Inflammatory macrophage (primary cell): ENCODE results near the gene ORM1.
A peak's percentile ranks its signal among the peaks of the same experiment; 100 is the strongest.
"Not testable (repeated sequence)": the region's sequence is repeated elsewhere in the genome, so short reads cannot be mapped to it uniquely, and the experiment has no call there.

Experiments
- DNase-seq, 2 donors: peaks; one replicate each; pipeline ENCODE4 v3.0.0-alpha.2; 2020 to 2022
- total RNA-seq, 18 experiments: gene quantifications; one replicate each; lab custom pipeline; 2026; ENCODE audit warnings: mixed read lengths in 6 of 18, inconsistent platforms in 2 of 18; lab: John Stamatoyannopoulos, UW

The ORM1 gene
- total RNA-seq: 0 to 0.54 (median 0) reads per million in 18 experiments

DNA sequence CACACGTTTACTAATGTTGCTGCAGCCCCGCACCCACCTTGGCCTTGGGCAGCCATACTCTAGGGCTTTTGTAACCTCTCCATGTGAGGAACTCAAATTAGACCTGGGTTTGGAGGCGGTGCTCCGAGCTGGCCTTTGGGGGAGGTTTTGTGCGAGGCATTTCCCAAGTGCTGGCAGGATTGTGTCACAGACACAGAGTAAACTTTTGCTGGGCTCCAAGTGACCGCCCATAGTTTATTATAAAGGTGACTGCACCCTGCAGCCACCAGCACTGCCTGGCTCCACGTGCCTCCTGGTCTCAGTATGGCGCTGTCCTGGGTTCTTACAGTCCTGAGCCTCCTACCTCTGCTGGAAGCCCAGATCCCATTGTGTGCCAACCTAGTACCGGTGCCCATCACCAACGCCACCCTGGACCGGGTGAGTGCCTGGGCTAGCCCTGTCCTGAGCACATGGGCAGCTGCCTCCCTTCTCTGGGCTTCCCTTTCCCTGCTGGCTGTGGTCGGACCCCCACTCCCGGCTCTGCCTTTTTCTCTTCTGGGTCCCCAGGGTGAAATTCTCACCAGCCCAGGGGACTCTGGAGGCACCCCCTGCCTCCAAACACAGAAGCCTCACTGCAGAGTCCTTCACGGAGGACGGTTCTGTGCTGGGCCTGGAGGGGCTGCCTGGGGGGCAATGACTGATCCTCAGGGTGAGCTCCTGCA is at the start of gene ORM1:
Gene ORM1, plus strand, starts transcription at position 268 of the 701 bp plus-strand sequence. Its CDS starts 36 bp downstream, at position 304.
- not testable (repeated sequence) for DNase-seq

GRCh38 chr9:114273461-114273881 is 49.4 kb upstream of the ORM1 start:
- no peak for DNase-seq

GRCh38 chr9:114274217-114274616 is 48.7 kb upstream of the ORM1 start:
- no peak for DNase-seq

DNA sequence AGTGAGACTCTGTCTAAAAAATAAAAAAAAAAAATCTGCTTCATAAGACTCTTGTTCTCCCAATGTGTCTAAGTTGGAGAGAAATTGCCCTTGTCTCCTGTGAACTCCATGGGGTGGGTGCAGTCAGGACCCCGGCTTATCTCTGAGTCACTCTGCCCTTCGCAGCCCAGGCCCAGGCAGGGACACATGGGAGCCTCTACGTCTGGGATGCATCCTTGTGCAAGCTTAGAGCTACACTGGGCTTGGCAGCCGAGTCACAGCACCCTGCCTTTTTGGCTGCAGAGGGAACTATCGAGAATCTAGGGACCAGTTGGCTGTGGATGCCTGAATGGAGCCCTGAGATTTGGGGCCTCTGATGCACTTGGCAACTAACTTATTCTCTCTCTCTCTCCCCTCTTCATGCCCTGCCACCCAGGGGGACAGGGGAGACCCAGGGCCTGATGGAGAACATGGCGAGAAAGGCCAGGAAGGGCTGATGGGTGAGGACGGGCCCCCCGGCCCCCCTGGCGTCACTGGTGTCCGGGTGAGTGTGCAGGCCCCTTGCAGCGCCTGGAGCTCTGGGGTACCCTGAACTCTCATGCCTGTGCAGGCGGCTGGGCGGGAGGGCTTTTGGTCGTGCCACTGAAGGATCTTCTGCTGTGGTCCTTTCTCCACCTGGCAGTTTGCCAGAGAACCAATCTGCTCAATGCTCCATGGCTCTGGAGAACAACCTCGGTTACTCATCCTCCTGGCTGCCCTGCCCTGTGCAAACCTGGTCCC is 47.5 kb upstream of the ORM1 start:
- DNase-seq: no peak

- no peak for DNase-seq
Measured at GRCh38 chr9:114276908-114277821, 45.7 kb upstream of the ORM1 start.

- no peak for DNase-seq
Measured at GRCh38 chr9:114278356-114278755, 44.5 kb upstream of the ORM1 start.

DNA sequence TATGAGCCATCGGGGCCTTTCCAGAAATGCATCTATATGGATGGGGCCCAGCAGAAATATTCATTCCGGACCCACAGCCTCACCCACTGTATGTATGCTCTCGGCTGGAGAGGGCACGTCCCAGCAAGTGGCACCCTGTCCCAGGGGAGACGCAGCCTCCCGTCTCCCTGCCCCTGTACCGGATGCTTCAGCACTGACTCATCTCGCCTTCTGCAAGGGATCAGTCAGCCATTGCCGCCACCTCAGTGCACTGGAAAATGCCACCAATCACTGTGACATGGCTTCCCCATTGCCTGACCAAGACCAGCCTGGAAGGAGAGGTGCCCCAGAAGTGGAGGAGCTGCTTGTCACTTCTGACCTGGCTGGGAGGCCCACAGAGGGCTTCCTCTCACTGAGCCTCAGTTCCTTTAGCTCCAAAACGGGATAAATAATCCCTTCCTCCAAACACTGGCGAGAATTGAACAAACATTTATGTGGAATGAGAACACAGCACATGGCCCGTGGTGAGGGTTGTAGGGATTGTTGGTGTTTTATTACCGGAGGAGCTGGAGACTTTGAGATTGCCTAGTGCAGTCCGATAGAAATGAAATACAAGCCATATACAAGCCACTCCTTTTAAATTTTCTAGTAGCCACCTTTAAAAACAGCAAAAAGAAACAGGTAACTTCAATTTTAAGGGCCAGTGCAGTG is 43.9 kb upstream of the ORM1 start:
- no peak for DNase-seq

DNA sequence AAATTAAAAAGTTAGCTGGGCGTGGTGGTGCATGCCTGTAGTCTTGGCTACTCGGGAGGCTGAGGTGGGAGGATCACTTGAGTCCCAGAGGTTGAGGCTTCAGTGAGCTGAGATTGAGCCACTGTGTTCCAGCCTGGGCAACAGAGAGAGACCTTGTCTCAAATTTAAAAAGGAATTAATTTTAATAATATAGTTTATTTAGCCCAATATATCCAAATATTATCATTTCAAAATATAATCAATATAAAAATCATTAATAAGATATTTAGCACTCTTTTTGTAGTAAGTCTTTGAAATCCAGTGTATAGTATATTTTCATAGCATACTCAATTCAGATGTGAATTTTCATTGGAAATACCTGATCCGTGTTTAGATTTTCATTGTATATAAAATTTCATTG is 43.2 kb upstream of the ORM1 start:
- DNase-seq: no peak

GRCh38 chr9:114280636-114281472 is 42.0 kb upstream of the ORM1 start:
- no peak for DNase-seq

- no peak for DNase-seq
Measured at GRCh38 chr9:114281473-114282103, 41.3 kb upstream of the ORM1 start.

GRCh38 chr9:114282104-114282485 is 40.8 kb upstream of the ORM1 start:
- no peak for DNase-seq

- no peak for DNase-seq
Measured at GRCh38 chr9:114282507-114282906, 40.4 kb upstream of the ORM1 start.

GRCh38 chr9:114282926-114283325 is 40.0 kb upstream of the ORM1 start:
- peak; percentile 3 to 17 for DNase-seq

DNA sequence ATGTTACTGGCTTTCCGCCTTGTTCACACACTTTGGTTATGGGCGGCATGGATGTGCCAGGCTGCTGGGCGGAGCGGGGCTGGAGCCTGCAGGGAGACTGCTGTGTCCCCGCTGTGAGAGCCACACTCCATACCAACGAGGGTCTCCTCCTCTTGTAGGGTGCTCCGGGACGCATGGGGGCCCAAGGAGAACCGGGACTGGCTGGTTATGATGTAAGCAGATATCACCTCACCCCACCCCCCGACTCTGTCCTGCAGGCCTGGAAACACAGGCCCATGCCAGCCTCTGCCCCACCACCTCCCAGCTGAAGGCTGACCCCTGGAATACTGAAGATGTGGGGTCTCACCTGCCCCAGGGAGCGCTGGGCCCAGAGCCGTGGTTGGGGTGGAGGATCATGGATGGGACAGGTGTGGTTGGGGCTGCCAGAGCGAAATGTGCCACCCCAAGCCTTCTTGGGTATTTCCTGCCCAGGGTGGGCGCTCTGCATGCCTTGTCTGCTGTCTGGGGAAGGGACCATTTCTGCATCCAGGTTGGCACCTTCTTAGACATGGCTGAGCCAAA is 39.3 kb upstream of the ORM1 start:
- no peak for DNase-seq

- no peak for DNase-seq
Measured at GRCh38 chr9:114284316-114285060, 38.4 kb upstream of the ORM1 start.

DNA sequence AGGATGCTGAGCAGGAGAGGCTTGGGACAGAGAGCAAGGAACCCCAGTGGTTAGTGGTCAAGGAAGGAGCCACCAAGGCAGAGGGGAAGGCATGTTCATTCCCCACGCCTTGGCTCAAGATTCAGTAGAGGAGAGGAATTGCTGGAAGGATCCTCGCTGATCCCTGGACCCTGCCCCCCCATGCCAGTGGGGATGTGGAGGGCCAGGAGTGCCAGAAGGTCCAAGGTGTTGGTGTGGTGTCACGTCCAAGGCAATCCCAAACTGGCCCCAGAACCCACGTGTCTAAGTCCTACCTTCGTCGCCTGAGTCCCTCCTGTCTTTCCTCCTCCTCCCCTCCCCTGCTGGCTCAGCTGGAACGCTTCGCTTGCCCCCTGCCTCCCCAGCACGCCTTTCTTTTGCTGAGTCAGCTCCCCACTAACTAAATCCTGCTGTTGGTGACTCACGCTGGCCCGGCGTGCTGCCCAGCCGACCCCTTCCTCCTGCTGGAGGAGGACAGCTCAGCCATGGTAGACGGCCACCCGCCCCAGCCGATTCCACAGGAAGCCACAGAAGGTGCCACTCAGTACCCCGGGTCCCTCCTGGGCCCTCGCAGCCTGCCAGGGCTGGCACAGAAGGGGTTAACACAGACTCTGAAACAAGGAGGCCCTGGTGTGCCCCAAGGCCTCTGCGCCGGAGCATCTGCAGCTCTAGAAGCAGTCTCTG is 37.6 kb upstream of the ORM1 start:
- no peak for DNase-seq

DNA sequence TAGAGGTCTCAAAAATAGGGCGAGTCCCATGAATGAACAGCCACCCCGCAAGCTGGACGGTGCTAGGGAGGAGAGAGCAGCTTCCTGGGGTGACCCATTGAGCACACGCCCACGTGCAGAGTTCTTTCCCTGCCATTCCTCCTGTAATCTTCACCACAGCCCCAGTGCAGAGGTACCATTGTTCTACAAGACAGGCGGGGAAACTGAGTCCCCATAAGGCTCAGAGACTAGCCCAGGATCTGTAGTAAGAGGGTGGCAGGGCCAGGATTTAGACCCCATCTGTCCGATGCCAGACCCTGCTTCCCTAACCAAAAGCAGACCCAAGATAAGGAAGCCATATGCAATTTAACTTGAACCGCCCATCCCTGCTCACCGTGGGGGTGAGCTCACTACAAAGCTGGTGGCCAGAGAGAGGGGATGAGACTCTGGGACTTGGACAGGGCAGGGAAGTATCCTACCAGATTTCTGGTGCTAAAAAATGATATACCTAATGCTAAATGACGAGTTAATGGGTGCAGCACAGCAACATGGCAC is 36.7 kb upstream of the ORM1 start:
- DNase-seq: no peak

DNA sequence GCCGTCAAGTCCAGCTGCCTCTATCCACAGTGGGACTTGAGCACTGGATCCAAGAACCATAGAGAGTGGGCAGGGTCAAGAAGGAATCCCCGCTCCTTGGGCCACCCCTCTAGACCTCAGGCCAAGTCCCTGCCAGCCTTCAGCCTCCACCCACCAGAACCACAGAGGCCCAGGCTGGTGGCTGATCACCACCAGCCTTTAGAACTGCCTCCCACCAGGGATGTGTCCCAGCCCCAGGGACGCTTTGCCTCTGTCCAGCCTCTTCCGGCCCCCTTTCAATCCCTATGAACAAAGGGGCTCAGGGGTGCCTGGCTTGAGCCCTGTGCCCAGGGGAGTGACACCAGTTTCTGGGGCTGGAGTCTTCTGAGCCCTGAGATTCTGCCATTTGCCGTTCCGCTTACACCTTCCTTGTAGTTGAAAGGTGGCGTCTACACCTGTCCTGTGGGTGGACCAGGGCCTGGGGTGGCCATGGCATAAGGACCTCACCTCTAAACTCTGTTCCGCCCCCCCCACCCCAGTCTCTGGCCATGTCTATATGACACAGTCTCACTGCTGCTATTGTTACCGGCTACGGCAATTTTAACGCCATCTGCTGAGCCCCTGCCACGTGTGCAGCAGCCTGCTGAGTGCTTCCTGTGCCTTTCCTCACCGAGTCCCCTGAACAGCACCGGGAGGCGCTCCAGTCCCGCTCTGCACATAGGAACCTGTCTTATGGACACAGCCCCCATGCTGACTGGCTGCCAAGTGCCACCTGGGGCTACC is 35.7 kb upstream of the ORM1 start:
- no peak for DNase-seq
